Left hindlimb (tissue), 1 donor: Measurements from ENCODE around the gene SEMA6A.

Experiments used
- DNase-seq: peaks from one replicate; pipeline ENCODE4 v3.0.0-alpha.2; 2018

The SEMA6A gene

DNA sequence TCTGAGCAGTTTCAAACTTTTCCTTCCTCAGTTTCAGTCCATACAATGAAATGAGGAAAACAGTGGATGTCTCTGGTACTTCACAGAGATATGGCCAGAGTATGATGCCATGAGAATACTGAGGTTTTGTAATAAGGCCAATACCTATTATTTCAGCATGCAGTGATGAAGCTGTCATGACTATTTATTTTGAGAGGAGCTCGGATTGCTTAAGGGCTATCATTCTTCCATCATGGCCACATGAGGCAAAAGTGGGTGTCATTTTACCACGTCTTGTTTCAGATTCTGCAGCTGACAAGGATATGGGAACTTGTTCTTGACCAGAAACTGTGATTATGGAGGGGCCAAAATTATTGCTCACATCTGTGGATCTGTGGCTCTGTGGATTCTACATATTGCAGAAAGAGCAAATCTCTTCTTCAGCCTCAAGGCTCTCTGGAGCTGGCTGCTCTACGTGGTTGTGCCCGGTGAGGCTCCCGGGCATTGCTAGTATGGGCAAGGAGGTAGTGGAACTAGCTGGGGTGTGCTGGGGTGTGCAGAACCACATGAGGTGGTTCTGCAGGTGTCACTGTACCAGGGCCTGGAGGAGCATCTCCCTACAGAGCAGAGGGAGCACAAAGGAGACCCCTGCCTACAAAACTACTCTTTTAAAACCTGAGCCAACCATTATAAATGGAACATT is 180.3 kb downstream of the SEMA6A start:
- no peak for DNase-seq
